Sigmoid colon (tissue), 7 donors: ENCODE data around the gene CCR5. TPM values are rescaled to one million over a fixed set of nuclear protein-coding genes. Genes with fewer than 3 reads are reported as not detected.

Experiments used
- DNase-seq: peaks from one replicate; pipeline ENCODE4 v3.0.0-alpha.2; 2019
- H3K27ac ChIP-seq, 4 donors: fragments of 200-600 bp; sonication (generic); one replicate each; pipeline ENCODE4 v1.5.1; 2016 to 2019; ENCODE audit warnings: mild to moderate bottlenecking in 1 of 4
- H3K27me3 ChIP-seq, 3 donors: fragments of 200-600 bp; sonication (generic); one replicate each; pipeline ENCODE4 v1.5.1; 2019; ENCODE audit warnings: mild to moderate bottlenecking in 1 of 3
- H3K36me3 ChIP-seq, 4 donors: fragments of 200-600 bp; sonication (generic); one replicate each; pipeline ENCODE4 v1.5.1; 2016 to 2019
- H3K4me1 ChIP-seq, 4 donors: fragments of 200-600 bp; sonication (generic); one replicate each; pipeline ENCODE4 v1.5.1; 2017 to 2019
- H3K4me3 ChIP-seq, 4 donors: fragments of 200-600 bp; sonication (generic); one replicate each; pipeline ENCODE4 v1.5.1; 2017 to 2019; ENCODE audit warnings: mild to moderate bottlenecking in 2 of 4, moderate library complexity in 1 of 4
- H3K9me3 ChIP-seq, 4 donors: fragments of 200-600 bp in 3 of 4; sonication (generic) in 3 of 4; one replicate each; pipeline versions ENCODE4 v1.5.1 to v1.6.1; 2013 to 2019
- EP300 ChIP-seq, 4 donors: sonication (generic); formaldehyde crosslinking; IDR thresholded peaks; one replicate each; pipeline ENCODE4 v1.6.1; 2017; ENCODE audit warnings: antibody characterized with exemption in 4 of 4
- POLR2A ChIP-seq, 2 donors: fragments of 450-650 bp; IDR thresholded peaks; one replicate each; pipeline ENCODE4 v1.6.1; 2016; ENCODE audit warnings: antibody characterized with exemption in 2 of 2, mild to moderate bottlenecking in 2 of 2, moderate library complexity in 2 of 2
- POLR2AphosphoS5 ChIP-seq, 4 donors: sonication (generic); formaldehyde crosslinking; IDR thresholded peaks; one replicate each; pipeline ENCODE4 v1.6.1; 2017; ENCODE audit warnings: antibody characterized with exemption in 4 of 4
- WGBS, 2 donors: extraction: QIAGEN DNeasy Blood & Tissue Kit; methylation state at CpG; one replicate each; pipeline ENCODE4 v1.1.7; 2013; 5-methylcytosine and 5-hydroxymethylcytosine counted together
- intact Hi-C: fragments of 100-400 bp; cut with DNase I; formaldehyde crosslinking; loops from one replicate; pipeline ENCODE4 v1.15.1; 2023
- polyA plus RNA-seq, 3 donors: library from polyadenylated mRNA; stranded (reverse); fragments of 200-250 nt; gene quantifications; one replicate each; pipeline ENCODE4 v1.2.3, GENCODE V29; 2013
- total RNA-seq, 4 donors: library from RNA; depleted of rRNA; stranded (reverse); fragments of >200 nt; gene quantifications; one replicate each; pipeline ENCODE4 v1.1.0, GENCODE V29; 2016
- TF ChIP-seq, protein P1 (sequence below), 4 experiments: fragments of 450-650 bp in 3 of 4; fragments of 200-600 bp in 1 of 4; IDR thresholded peaks; one replicate each; pipeline ENCODE4 v1.5.1; 2016 to 2019; ENCODE audit warnings: antibody characterized with exemption in 4 of 4, mild to moderate bottlenecking in 3 of 4, moderate library complexity in 2 of 4
- donor health status: healthy with polysubstance abuse.
- donor health status: Bipolar disorder and iron deficiency.
- donor health status: healthy.

Gene CCR5
- total and polyA plus RNA-seq, 7 donors = 0.36 to 3.9 (median 0.92) TPM; not detected in 1

DNA sequence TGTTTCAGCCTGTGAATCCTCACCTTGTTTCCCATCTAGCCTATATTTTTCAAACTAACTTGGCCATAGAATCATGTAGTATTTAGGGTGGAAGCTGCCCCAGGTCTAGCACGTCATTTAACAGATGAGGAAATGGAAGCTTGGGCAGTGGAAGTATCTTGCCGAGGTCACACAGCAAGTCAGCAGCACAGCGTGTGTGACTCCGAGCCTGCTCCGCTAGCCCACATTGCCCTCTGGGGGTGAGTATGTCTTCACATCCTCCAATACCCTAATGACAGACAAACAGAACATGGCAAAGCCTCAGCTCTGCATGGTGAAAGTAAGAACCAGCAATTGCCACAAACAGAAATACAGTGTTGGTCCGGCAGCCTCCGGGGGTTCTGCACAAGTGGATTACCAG is 2.2 kb upstream of the CCR5 start:
- DNase-seq = peak; percentile 80
- TF ChIP-seq POLR2AphosphoS5 (IDR thresholded peaks at IDR 0.05) (no peak), EP300 (IDR thresholded peaks at IDR 0.05) (no peak), POLR2A (IDR thresholded peaks at IDR 0.05) (no peak)
- TF ChIP-seq, protein P1, sequence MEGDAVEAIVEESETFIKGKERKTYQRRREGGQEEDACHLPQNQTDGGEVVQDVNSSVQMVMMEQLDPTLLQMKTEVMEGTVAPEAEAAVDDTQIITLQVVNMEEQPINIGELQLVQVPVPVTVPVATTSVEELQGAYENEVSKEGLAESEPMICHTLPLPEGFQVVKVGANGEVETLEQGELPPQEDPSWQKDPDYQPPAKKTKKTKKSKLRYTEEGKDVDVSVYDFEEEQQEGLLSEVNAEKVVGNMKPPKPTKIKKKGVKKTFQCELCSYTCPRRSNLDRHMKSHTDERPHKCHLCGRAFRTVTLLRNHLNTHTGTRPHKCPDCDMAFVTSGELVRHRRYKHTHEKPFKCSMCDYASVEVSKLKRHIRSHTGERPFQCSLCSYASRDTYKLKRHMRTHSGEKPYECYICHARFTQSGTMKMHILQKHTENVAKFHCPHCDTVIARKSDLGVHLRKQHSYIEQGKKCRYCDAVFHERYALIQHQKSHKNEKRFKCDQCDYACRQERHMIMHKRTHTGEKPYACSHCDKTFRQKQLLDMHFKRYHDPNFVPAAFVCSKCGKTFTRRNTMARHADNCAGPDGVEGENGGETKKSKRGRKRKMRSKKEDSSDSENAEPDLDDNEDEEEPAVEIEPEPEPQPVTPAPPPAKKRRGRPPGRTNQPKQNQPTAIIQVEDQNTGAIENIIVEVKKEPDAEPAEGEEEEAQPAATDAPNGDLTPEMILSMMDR (IDR thresholded peaks at IDR 0.05) = no peak
- no peak overlapping the region for H3K4me3 ChIP-seq
- no peaks in the 10 kb centered on the region for H3K9me3 ChIP-seq
- H3K36me3 ChIP-seq = no peaks in the 10 kb centered on the region
- H3K27me3 ChIP-seq = peaks cover 0 to 6% (median 0%) of the 10 kb centered on the region in 3 donors
- intact Hi-C loops = no loop called here
- H3K27ac ChIP-seq = no peak overlapping the region
- 66 to 84% methylated on average over 7 of the region's 7 CpGs for WGBS, 2 donors
- H3K4me1 ChIP-seq = no peaks in the 10 kb centered on the region

DNA sequence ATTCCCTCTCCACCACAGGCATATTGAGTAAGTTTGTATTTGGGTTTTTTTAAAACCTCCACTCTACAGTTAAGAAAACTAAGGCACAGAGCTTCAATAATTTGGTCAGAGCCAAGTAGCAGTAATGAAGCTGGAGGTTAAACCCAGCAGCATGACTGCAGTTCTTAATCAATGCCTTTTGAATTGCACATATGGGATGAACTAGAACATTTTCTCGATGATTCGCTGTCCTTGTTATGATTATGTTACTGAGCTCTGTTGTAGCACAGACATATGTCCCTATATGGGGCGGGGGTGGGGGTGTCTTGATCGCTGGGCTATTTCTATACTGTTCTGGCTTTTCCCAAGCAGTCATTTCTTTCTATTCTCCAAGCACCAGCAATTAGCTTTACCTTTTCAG is 1.6 kb upstream of the CCR5 start:
- Histone ChIP-seq H3K27me3 (peaks cover 0 to 6% (median 0%) of the 10 kb centered on the region in 3 donors), H3K9me3 (no peaks in the 10 kb centered on the region), H3K4me3 (no peak overlapping the region), H3K36me3 (no peaks in the 10 kb centered on the region), H3K4me1 (no peaks in the 10 kb centered on the region), H3K27ac (peak overlapping the region in 1 of 4 donors; percentile 19)
- intact Hi-C loops = no loop called here
- TF ChIP-seq, protein P1 (IDR thresholded peaks at IDR 0.05) = no peak
- TF ChIP-seq POLR2AphosphoS5 (IDR thresholded peaks at IDR 0.05) = no peak
- no peak for TF ChIP-seq EP300 (IDR thresholded peaks at IDR 0.05)
- no peak for TF ChIP-seq POLR2A (IDR thresholded peaks at IDR 0.05)
- WGBS, 2 donors = 78 to 85% methylated on average over 4 of the region's 4 CpGs
- DNase-seq = no peak

DNA sequence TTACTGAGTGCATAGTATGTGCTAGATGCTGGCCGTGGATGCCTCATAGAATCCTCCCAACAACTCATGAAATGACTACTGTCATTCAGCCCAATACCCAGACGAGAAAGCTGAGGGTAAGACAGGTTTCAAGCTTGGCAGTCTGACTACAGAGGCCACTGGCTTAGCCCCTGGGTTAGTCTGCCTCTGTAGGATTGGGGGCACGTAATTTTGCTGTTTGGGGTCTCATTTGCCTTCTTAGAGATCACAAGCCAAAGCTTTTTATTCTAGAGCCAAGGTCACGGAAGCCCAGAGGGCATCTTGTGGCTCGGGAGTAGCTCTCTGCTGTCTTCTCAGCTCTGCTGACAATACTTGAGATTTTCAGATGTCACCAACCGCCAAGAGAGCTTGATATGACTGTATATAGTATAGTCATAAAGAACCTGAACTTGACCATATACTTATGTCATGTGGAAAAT is 1.0 kb upstream of the CCR5 start:
- TF ChIP-seq POLR2A (IDR thresholded peaks at IDR 0.05) (no peak), EP300 (IDR thresholded peaks at IDR 0.05) (no peak), POLR2AphosphoS5 (IDR thresholded peaks at IDR 0.05) (no peak)
- TF ChIP-seq, protein P1 (IDR thresholded peaks at IDR 0.05) = no peak
- Histone ChIP-seq H3K27ac (peak overlapping the region in 1 of 4 donors; percentile 19), H3K27me3 (peaks cover 0 to 6% (median 0%) of the 10 kb centered on the region in 3 donors), H3K9me3 (no peaks in the 10 kb centered on the region), H3K36me3 (no peaks in the 10 kb centered on the region), H3K4me3 (no peak overlapping the region), H3K4me1 (no peaks in the 10 kb centered on the region)
- intact Hi-C loops = loop anchor here (5.0 to 10.0 kb wide), 2 partner anchors 285 to 432 kb away; no protein-coding TSS in a partner anchor
- WGBS, 2 donors = 67 to 69% methylated on average over 6 of the region's 6 CpGs
- DNase-seq = no peak

DNA sequence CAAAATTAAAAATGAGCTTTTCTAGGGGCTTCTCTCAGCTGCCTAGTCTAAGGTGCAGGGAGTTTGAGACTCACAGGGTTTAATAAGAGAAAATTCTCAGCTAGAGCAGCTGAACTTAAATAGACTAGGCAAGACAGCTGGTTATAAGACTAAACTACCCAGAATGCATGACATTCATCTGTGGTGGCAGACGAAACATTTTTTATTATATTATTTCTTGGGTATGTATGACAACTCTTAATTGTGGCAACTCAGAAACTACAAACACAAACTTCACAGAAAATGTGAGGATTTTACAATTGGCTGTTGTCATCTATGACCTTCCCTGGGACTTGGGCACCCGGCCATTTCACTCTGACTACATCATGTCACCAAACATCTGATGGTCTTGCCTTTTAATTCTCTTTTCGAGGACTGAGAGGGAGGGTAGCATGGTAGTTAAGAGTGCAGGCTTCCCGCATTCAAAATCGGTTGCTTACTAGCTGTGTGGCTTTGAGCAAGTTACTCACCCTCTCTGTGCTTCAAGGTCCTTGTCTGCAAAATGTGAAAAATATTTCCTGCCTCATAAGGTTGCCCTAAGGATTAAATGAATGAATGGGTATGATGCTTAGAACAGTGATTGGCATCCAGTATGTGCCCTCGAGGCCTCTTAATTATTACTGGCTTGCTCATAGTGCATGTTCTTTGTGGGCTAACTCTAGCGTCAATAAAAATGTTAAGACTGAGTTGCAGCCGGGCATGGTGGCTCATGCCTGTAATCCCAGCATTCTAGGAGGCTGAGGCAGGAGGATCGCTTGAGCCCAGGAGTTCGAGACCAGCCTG is 984 bp downstream of the CCR5 start:
- H3K27me3 ChIP-seq = peaks cover 0 to 4% (median 0%) of the 10 kb centered on the region in 3 donors
- no peak for TF ChIP-seq POLR2AphosphoS5 (IDR thresholded peaks at IDR 0.05)
- no peak for TF ChIP-seq EP300 (IDR thresholded peaks at IDR 0.05)
- TF ChIP-seq, protein P1 (IDR thresholded peaks at IDR 0.05) = no peak
- no peak for TF ChIP-seq POLR2A (IDR thresholded peaks at IDR 0.05)
- no peaks in the 10 kb centered on the region for H3K9me3 ChIP-seq
- DNase-seq = no peak
- intact Hi-C loops = loop anchor here (5.0 to 10.0 kb wide), 2 partner anchors 287 to 434 kb away; no protein-coding TSS in a partner anchor
- no peak overlapping the region for H3K4me3 ChIP-seq
- 70 to 87% methylated on average over 10 of the region's 10 CpGs for WGBS, 2 donors
- H3K27ac ChIP-seq = no peak overlapping the region
- no peaks in the 10 kb centered on the region for H3K36me3 ChIP-seq
- H3K4me1 ChIP-seq = no peaks in the 10 kb centered on the region
